Neutrophil (primary cell): ENCODE measurements around the gene MARCHF9.

ENCODE experiments used
- H3K27ac ChIP-seq: fragments of 200-600 bp; sonication (generic); 2 replicates; pipeline ENCODE4 v1.5.1; 2016; ENCODE audit warnings: mild to moderate bottlenecking, moderate library complexity
- H3K27me3 ChIP-seq: fragments of 200-600 bp; sonication (generic); 2 replicates; pipeline ENCODE4 v1.6.0; 2016; ENCODE audit warnings: mild to moderate bottlenecking
- H3K36me3 ChIP-seq: fragments of 200-600 bp; sonication (generic); 2 replicates; pipeline ENCODE4 v1.5.1; 2017
- H3K4me1 ChIP-seq, 2 experiments: fragments of 200-600 bp in 1 of 2; sonication (generic) in 1 of 2; 1 replicate in 1 of 2; 2 replicates in 1 of 2; pipeline versions ENCODE4 v1.5.1 to v1.6.1; 2013 to 2016; ENCODE audit warnings: low read depth in 1 of 2, low read length in 1 of 2, mild to moderate bottlenecking in 1 of 2, moderate library complexity in 1 of 2; ENCODE audit not compliant: control insufficient read depth in 1 of 2, insufficient read depth in 1 of 2
- H3K4me3 ChIP-seq, 2 experiments: fragments of 200-600 bp in 1 of 2; sonication (generic) in 1 of 2; 1 replicate in 1 of 2; 2 replicates in 1 of 2; pipeline ENCODE4 v1.5.1; 2013 to 2016; ENCODE audit warnings: low read depth in 1 of 2, low read length in 1 of 2, mild to moderate bottlenecking in 1 of 2, moderate library complexity in 1 of 2
- H3K9me3 ChIP-seq: fragments of 200-600 bp; sonication (generic); 2 replicates; pipeline ENCODE4 v1.5.1; 2016
- TF ChIP-seq, protein P1 (sequence below): fragments of 200-600 bp; sonication (generic); IDR thresholded peaks from 2 replicates; pipeline ENCODE4 v1.5.1; 2016; ENCODE audit warnings: antibody characterized with exemption

MARCHF9 gene

GRCh38 chr12:57755454-57756372 is 810 bp downstream of the MARCHF9 start:
- Histone ChIP-seq H3K4me3 (peak overlapping the region; percentile 52 to 66), H3K4me1 (peaks cover 36 to 42% of the 10 kb centered on the region in 2 experiments), H3K36me3 (no peaks in the 10 kb centered on the region), H3K27me3 (peaks cover 49% of the 10 kb centered on the region), H3K27ac (peak overlapping the region; percentile 23), H3K9me3 (no peaks in the 10 kb centered on the region)
- TF ChIP-seq, protein P1, sequence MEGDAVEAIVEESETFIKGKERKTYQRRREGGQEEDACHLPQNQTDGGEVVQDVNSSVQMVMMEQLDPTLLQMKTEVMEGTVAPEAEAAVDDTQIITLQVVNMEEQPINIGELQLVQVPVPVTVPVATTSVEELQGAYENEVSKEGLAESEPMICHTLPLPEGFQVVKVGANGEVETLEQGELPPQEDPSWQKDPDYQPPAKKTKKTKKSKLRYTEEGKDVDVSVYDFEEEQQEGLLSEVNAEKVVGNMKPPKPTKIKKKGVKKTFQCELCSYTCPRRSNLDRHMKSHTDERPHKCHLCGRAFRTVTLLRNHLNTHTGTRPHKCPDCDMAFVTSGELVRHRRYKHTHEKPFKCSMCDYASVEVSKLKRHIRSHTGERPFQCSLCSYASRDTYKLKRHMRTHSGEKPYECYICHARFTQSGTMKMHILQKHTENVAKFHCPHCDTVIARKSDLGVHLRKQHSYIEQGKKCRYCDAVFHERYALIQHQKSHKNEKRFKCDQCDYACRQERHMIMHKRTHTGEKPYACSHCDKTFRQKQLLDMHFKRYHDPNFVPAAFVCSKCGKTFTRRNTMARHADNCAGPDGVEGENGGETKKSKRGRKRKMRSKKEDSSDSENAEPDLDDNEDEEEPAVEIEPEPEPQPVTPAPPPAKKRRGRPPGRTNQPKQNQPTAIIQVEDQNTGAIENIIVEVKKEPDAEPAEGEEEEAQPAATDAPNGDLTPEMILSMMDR: no peak

DNA sequence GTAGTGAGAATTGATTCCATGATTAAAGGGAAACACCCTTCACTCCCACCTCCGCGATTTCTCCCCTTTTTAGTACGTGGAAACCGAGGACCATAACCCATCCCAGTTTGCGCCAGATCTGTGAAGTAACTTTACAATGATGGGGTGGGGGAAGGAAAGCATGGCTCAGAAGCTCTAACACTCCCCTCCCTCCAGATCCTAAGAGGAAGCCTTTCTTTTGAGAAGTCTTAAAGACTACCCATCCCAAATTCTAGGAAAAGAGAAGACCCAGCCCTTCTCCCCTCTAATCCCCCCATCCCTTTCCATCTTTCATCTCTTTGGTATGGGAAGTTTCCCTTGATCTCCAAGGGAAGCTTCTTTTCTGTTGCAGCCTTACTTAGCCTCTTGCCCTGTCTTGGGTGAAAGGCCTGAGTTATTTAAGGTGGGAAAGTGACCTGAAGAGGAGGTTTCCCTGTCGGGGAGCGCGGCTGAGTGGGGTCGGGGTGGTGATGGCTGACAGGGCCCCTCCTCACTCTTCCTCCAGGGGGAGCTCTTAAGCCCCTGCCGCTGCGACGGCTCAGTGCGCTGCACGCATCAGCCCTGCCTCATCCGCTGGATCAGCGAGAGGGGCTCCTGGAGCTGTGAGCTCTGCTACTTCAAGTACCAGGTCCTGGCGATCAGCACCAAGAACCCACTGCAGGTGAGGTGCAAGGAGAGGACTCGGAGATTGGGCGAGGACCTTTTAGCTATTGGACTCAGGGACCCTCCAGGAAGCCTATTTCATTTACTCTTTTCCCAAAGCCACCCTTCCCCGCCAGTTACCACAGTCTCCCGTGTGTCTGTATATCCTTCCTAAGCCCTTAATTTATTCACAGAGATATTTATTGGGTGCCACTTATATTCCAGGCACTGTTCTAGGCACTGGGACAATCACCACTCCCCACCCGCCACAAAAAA is 1.8 kb downstream of the MARCHF9 start:
- H3K4me3 ChIP-seq: peak overlapping the region; percentile 52 to 66
- H3K4me1 ChIP-seq: peaks cover 32 to 38% of the 10 kb centered on the region in 2 experiments
- H3K27ac ChIP-seq: peak overlapping the region; percentile 23
- H3K27me3 ChIP-seq: peaks cover 51% of the 10 kb centered on the region
- TF ChIP-seq, protein P1: peak; percentile 53
- H3K9me3 ChIP-seq: no peaks in the 10 kb centered on the region
- no peaks in the 10 kb centered on the region for H3K36me3 ChIP-seq

GRCh38 chr12:57757771-57758170 is 2.9 kb downstream of the MARCHF9 start:
- H3K27ac ChIP-seq: no peak overlapping the region
- TF ChIP-seq, protein P1: no peak
- H3K4me3 ChIP-seq: no peak overlapping the region
- no peaks in the 10 kb centered on the region for H3K9me3 ChIP-seq
- H3K36me3 ChIP-seq: no peaks in the 10 kb centered on the region
- peaks cover 21 to 29% of the 10 kb centered on the region in 2 experiments for H3K4me1 ChIP-seq
- H3K27me3 ChIP-seq: peaks cover 58% of the 10 kb centered on the region

DNA sequence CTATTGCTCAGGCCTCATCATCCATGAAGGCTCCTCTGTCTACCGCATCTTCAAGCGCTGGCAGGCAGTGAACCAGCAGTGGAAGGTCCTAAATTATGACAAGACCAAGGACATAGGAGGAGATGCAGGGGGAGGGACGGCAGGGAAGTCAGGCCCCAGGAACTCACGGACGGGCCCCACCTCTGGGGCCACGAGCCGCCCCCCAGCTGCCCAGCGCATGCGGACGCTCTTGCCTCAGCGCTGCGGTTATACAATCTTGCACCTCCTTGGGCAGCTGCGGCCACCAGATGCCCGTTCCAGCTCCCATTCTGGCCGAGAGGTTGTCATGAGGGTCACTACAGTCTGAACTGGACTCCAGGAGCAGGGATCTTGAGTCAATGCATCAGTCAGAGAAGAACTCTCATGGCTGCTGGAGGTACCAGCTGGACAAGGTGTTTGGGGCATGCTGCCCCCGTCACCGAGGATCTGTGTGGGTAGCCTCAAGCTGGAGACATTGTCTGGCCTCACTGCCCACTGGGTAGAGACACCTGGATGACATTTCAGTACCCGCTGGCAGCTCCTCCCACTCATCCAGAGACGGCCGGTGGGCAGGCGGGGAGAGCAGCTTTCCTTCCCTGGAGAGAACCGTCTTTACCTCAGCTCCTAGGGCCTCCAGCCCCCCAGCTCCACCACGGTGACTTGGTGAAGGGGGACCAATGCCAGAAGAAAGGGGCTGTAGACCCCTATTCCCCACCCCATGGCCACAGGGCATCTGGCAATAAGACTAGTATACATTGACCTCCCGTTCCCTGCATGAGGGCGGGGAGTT is 3.9 kb downstream of the MARCHF9 start:
- peaks cover 20 to 28% of the 10 kb centered on the region in 2 experiments for H3K4me1 ChIP-seq
- TF ChIP-seq, protein P1: no peak

More for the DNA sequence above, 3.9 kb downstream of the MARCHF9 start:
- H3K27me3 ChIP-seq: peaks cover 58% of the 10 kb centered on the region
- no peaks in the 10 kb centered on the region for H3K9me3 ChIP-seq
- H3K36me3 ChIP-seq: no peaks in the 10 kb centered on the region
- no peak overlapping the region for H3K27ac ChIP-seq
- no peak overlapping the region for H3K4me3 ChIP-seq
